Heart left ventricle (tissue), 16 donors: ENCODE data around the gene BTBD17. TPM values are rescaled to one million over a fixed set of nuclear protein-coding genes. Genes with fewer than 3 reads are reported as not detected.
A peak's percentile ranks its signal among the peaks of the same experiment; 100 is the strongest.

Experiments
- ATAC-seq, 4 donors: fragments of 200-7000 bp; cut with Tn5 transposase; one replicate each; pipeline ENCODE4 v1.9.1; 2020 to 2022; ENCODE audit warnings: moderate library complexity in 4 of 4, mild to moderate bottlenecking in 3 of 4, moderate number of reproducible peaks in 1 of 4
- DNase-seq, 5 donors: peaks; one replicate each; pipeline ENCODE4 v3.0.0-alpha.2; 2020
- H3K27ac ChIP-seq, 12 donors: fragments of 200-600 bp; sonication (generic) in 4 of 12; one replicate each; pipeline versions ENCODE4 v1.5.0 to v1.8.0; 2016 to 2022; ENCODE audit warnings: mild to moderate bottlenecking in 2 of 12
- H3K27me3 ChIP-seq, 9 donors: fragments of 200-600 bp; sonication (generic) in 2 of 9; one replicate each; pipeline versions ENCODE4 v1.5.1 to v1.8.0; 2016 to 2022; ENCODE audit warnings: mild to moderate bottlenecking in 3 of 9
- H3K36me3 ChIP-seq, 9 donors: fragments of 200-600 bp; sonication (generic) in 2 of 9; one replicate each; pipeline versions ENCODE4 v1.5.0 to v1.8.0; 2018 to 2022; ENCODE audit warnings: mild to moderate bottlenecking in 2 of 9
- H3K4me1 ChIP-seq, 12 donors: fragments of 200-600 bp; sonication (generic) in 4 of 12; one replicate each; pipeline versions ENCODE4 v1.5.0 to v1.8.0; 2016 to 2022; ENCODE audit warnings: mild to moderate bottlenecking in 3 of 12
- H3K4me3 ChIP-seq, 12 donors: fragments of 200-600 bp; sonication (generic) in 4 of 12; one replicate each; pipeline versions ENCODE4 v1.5.0 to v1.8.0; 2017 to 2022; ENCODE audit warnings: mild to moderate bottlenecking in 9 of 12, moderate library complexity in 4 of 12
- H3K9me3 ChIP-seq, 12 donors: fragments of 200-600 bp; sonication (generic) in 4 of 12; one replicate each; pipeline versions ENCODE4 v1.5.0 to v1.8.0; 2016 to 2022; ENCODE audit warnings: mild to moderate bottlenecking in 1 of 12
- POLR2A ChIP-seq, 2 donors: fragments of 450-650 bp; IDR thresholded peaks; one replicate each; pipeline ENCODE4 v1.6.1; 2017; ENCODE audit warnings: antibody characterized with exemption in 2 of 2, mild to moderate bottlenecking in 2 of 2, moderate library complexity in 2 of 2
- WGBS, 4 donors: extraction: QIAGEN DNeasy Blood & Tissue Kit in 2 of 4; methylation state at CpG; one replicate each; pipeline versions ENCODE4 v1.1.5 to v1.1.7; 2013 to 2018; 5-methylcytosine and 5-hydroxymethylcytosine counted together
- intact Hi-C, 10 donors: fragments of 100-400 bp; cut with DNase I; formaldehyde crosslinking; loops; one replicate each; pipeline versions ENCODE4 v1.11.1 to v1.14.2; 2022
- polyA plus RNA-seq, 2 donors: library from polyadenylated mRNA; stranded (reverse); fragments of 200-250 nt; gene quantifications; one replicate each; pipeline ENCODE4 v1.2.3, GENCODE V29; 2013
- total RNA-seq, 9 donors: library from RNA; depleted of rRNA in 2 of 9; stranded (reverse); fragments of >200 nt in 2 of 9; fragmentation: NEBNext Ultra II Directional in 3 of 9; extraction: Animal tissue kit (Norgen Biotek cat#: 25700) in 3 of 9; gene quantifications; one replicate each; pipeline versions ENCODE4 v1.1.0 to v1.2.4, GENCODE V29; 2016 to 2023
- TF ChIP-seq, protein P1 (sequence below), 12 donors: fragments of 200-600 bp; sonication (generic) in 4 of 12; IDR thresholded peaks; one replicate each; pipeline versions ENCODE4 v1.5.0 to v1.8.0; 2018 to 2022; ENCODE audit warnings: antibody characterized with exemption in 12 of 12, mild to moderate bottlenecking in 5 of 12
- donor health status: ischemic (EF 13 %, LVEDD 7.1; RV severe dilation, severe dysfunction).
- donor health status: healthy with polysubstance abuse.
- donor health status: DM: no; HTN: yes; CAD: no.
- donor health status: DM: no; HTN: no; CAD: no.
- donor health status: ischemic (EF 25% LVEDD 6.9; RV normal size, moderate dysfunction).
- donor health status: ischemic (EF 25% LVEDD 5.7; RV mildly dilated, moderate dysfunction).
- donor health status: healthy.
- donor health status: DM: yes; HTN: yes; CAD: no.
- donor health status: ischemic (EF 35%, LVEDD 5.7; RV mildly dilated, moderate dysfunction).
- donor health status: nonischemic (EF 11% LVEDD 7.7; RV severe dilation, severe dysfunction).
- donor health status: DM: yes; HTN: yes; CAD: no.
- donor health status: PGD.
- donor health status: ischemic (EF 29% LVEDD 5.4; RV normal size, mild dysfunction).
- donor health status: nonischemic (EF 23%, LVEDD 6.1; RV moderate dilation, normal function).

BTBD17 gene
- total and polyA plus RNA-seq, 11 donors, result not detected

DNA sequence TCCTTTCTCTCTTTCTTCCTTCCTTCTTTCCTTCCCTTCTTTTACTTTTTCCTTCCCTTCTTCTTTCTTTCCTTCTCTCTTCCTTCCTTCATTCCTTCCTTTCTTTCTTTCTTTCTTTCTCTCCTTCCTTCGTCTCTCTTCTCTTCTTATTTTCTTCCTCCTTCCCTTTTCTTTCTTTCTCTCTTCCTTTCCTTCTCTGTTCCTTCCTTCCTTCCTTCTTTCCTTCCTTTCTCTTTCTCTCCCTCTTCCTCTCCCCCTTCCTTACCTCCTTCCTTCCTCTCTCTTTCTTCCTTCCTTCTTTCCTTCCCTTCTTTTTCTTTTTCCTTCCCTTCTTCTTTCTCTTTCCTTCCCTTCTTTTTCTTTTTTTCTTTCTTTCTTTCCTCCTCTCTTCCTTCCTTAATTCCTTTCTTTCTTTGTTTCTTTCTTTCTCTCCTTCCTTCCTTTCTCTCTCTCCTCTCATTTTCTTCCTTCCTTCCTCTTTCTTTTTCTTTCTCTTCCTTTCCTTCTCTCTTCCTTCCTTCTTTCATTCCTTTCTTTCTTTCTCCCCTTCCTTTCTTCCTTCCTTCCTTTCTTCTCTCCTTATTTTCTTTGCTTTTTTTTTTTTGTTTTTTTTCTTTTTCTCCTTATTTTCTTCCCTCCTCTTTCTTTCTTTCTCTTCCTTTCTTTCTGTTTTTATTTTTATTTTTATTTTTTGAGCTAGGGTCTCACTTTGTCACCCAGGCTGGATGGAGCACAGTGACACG, 28.4 kb upstream of the BTBD17 start:
- 84 to 88% (median 85%) methylated on average over 2 of the region's 2 CpGs for WGBS, 4 donors
- intact Hi-C loops, result loop anchor here in 3 of 10 donors (5.0 kb wide), 2 partner anchors 32 to 37 kb away; no protein-coding TSS in a partner anchor
- DNase-seq (no peak), ATAC-seq (no peak)
- Histone ChIP-seq H3K4me1 (peaks cover 0 to 23% (median 13%) of the 10 kb centered on the region in 12 donors), H3K4me3 (no peak overlapping the region), H3K36me3 (no peaks in the 10 kb centered on the region), H3K27ac (no peak overlapping the region), H3K27me3 (no peaks in the 10 kb centered on the region), H3K9me3 (no peaks in the 10 kb centered on the region)
- TF ChIP-seq, protein P1, sequence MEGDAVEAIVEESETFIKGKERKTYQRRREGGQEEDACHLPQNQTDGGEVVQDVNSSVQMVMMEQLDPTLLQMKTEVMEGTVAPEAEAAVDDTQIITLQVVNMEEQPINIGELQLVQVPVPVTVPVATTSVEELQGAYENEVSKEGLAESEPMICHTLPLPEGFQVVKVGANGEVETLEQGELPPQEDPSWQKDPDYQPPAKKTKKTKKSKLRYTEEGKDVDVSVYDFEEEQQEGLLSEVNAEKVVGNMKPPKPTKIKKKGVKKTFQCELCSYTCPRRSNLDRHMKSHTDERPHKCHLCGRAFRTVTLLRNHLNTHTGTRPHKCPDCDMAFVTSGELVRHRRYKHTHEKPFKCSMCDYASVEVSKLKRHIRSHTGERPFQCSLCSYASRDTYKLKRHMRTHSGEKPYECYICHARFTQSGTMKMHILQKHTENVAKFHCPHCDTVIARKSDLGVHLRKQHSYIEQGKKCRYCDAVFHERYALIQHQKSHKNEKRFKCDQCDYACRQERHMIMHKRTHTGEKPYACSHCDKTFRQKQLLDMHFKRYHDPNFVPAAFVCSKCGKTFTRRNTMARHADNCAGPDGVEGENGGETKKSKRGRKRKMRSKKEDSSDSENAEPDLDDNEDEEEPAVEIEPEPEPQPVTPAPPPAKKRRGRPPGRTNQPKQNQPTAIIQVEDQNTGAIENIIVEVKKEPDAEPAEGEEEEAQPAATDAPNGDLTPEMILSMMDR (IDR thresholded peaks at IDR 0.05), result no peak
- no peak for TF ChIP-seq POLR2A (IDR thresholded peaks at IDR 0.05)

DNA sequence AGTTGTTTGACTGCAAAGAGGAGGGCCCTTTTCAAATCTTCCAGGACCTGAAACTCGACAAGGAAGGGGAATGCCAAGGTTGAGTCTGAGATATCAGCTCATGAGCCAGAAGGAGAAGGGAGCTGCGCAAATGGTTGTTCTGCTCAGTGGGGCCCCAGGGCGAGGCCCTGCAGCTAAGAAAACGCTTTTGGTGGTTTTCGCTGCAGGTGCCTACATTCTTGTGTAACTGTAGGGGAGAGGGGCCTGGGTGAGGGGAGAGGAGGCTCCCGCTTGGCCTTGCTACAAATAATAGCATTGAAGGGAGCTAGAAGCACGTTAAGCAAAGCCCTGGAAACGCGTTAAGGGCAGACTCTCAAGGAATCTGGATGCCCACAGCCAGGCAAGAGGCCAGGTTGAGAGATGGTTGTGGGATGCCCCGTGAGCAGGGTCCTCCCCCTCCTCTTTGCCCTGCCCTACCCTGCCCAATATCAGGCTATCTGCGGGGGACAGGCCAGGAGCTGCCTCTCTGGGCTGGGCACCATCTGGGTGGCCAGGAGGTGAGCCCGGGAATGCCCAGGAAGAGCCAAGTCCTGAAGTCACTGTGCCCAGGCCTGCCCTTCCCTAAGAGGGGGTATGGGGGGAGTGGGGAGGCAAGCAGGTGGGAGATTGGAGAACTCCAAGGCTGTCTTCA, 27.6 kb upstream of the BTBD17 start:
- Histone ChIP-seq H3K4me3 (no peak overlapping the region), H3K27me3 (no peaks in the 10 kb centered on the region), H3K36me3 (no peaks in the 10 kb centered on the region), H3K27ac (no peak overlapping the region), H3K9me3 (no peaks in the 10 kb centered on the region), H3K4me1 (peaks cover 0 to 19% (median 13%) of the 10 kb centered on the region in 12 donors)
- intact Hi-C loops, result loop anchor here in 2 of 10 donors (5.0 kb wide), 2 partner anchors 33 to 38 kb away; no protein-coding TSS in a partner anchor
- no peak for ATAC-seq
- DNase-seq, result peak in 1 of 5 donors; percentile 29
- 85 to 93% (median 88%) methylated on average over 9 to 12 of the region's 12 CpGs for WGBS, 4 donors
- TF ChIP-seq, protein P1 (IDR thresholded peaks at IDR 0.05), result no peak
- TF ChIP-seq POLR2A (IDR thresholded peaks at IDR 0.05), result no peak

DNA sequence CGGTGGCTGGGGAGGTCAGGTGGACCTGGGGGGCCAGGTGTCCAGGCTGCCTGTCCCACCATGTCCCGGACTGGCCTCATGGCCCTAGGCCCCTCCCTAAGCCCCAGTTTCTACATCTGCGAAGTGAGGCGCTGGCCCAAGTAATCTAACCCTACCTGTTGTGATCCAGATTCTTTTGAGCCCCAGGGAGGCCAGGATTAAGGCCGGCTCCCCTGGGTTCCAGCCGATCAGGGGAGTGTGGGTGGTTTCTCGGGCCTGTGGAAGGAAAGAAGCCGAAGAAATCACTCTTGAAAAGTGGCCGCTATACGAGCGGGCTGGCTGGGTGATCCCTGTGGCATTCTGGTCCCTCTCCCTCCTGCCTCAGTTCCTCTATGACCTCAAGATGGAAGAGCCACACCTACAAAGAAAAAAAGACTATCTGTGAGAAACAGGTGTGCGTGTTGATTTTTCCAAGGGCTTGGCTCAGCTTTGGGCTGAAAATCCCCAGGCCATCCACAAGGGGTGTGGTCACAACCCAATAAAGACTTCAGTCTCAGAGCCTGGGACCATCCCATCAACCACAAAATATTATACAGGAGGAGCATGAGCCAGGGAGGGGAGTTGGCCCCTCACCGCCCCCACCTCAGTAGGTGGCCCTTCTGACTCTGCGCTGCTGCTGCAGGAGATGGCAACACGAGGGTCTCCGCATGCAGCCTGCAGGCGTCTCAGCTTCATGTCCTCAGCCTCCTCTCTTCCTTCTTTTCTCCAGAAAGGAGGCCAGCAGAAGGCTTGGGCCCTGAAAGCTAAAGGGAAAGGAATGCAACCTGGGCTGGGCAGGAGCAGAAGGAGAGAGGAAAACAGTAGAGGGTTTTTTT, 25.9 kb upstream of the BTBD17 start:
- no peak for TF ChIP-seq POLR2A (IDR thresholded peaks at IDR 0.05)
- TF ChIP-seq, protein P1 (IDR thresholded peaks at IDR 0.05), result no peak
- Histone ChIP-seq H3K27ac (peak overlapping the region in 4 of 12 donors; percentile 59 to 82 (median 75)), H3K36me3 (no peaks in the 10 kb centered on the region), H3K27me3 (no peaks in the 10 kb centered on the region), H3K4me1 (peaks cover 0 to 14% (median 13%) of the 10 kb centered on the region in 12 donors), H3K4me3 (no peak overlapping the region), H3K9me3 (no peaks in the 10 kb centered on the region)
- no peak for ATAC-seq
- peak in 1 of 5 donors; percentile 31 for DNase-seq
- WGBS, 4 donors, result 85 to 93% (median 89%) methylated on average over 14 to 17 of the region's 17 CpGs
- intact Hi-C loops, result loop anchor here in 2 of 10 donors (5.0 kb wide), 2 partner anchors 35 to 40 kb away; no protein-coding TSS in a partner anchor
